NCI-H1092 treated with DMSO at 0.1 percent for 48 hours (cell line): ENCODE results near the gene NFYC.

Experiments
- DNase-seq: peaks from one replicate; lab custom pipeline; 2025; lab: John Stamatoyannopoulos, UW

NFYC gene

GRCh38 chr1:40691538-40692428 lies at the start of gene NFYC:
Gene NFYC, plus strand, starts transcription at chr1:40691704. Its CDS starts 47,140 bp downstream, at chr1:40738844.
- peak; percentile 98 for DNase-seq

DNA sequence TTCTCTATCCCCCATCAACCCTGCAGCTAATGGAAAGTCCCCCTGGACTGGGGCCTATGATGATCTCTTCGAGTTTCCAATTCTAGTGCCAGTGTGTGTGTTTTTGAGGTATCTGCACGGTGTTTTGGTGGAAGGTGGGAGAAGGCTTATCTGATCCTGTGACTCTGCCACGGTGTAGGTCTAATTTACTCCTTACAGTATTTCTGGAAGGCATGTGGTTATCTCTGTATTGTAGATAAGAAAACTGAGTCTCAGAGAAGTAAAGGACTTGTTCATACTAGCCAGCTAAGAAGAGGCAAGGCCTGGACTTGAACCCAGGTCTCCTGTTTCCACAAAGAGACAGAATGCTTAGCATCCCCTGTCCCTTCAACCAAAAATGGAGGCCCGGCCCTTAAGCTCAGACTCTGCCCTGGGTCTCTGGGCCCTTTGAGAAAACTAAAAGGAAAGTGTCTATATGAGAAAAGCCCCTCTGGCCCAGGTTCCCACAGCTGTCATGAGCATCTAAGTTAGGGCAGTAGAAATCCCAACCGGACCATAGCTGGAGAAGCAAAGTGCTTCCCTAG lies 46.3 kb upstream of the NFYC start:
- DNase-seq = no peak

DNA sequence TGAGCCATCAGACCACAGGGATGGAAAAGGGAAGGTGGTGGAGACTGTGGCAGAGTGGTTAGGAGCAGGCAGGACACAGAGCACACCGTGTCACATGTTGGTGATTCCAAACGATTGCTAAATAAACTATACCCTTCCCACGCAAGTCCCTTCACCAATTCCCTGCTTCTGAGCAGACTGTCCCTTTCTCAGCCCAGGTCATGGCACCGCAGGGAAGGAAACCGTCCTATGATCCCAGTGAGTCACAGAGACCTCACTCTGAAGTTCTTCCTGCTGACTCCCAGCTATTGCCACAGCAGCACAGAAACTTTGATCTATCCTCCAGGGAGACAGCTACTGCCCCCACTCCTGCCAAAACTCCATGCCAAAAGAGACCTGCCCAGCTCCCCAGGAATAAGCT lies 45.2 kb upstream of the NFYC start:
- DNase-seq = no peak

- DNase-seq = no peak
Observed at GRCh38 chr1:40648200-40648599, 43.3 kb upstream of the NFYC start.

DNA sequence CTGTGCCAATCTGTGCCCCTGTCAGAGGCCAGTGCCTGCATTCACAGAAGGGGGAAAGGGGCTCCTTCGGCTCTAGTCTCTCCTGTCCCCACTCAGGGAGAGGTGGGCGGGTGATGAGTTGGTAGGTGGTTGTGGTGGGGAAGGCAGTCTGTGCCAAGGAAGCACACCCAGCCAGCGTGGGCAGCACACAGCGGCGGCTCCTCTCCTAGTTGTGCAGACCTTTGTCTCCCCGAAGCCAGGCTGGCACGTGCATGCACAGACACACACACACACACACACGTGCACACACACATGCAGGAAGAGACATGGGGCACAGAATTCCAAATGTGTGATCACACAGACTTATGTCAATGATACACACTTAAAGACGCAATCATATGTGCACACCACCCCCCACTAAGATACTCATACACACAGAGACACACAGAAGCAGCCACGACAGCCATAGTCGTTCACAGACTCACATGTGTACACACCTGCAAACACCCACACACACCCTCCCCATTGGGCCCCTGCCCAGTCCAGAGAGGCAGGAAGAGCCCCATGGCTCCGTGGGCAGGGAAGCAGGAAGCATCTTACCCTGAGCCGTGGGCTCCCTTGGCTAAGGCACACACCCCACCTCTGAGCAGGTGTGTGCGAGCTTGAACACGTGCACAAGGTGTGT lies 42.4 kb upstream of the NFYC start:
- peak; percentile 39 for DNase-seq

DNA sequence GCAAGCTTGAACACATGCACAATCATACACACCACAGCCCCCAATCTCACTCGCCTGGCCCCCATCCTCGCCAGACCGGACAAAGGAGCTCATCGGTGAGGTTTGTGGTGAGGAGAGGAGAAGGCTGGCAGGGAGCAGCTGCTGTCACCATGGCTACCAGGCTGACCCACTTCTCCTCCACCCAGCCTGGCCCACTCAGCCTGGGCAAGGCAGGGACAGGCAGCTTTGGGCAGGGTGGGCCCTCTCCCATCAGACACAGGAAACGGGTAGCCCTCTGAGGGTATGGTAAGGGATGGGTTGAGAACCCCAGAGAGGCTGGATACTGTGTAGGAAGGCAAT lies 41.9 kb upstream of the NFYC start:
- peak; percentile 57 for DNase-seq

DNA sequence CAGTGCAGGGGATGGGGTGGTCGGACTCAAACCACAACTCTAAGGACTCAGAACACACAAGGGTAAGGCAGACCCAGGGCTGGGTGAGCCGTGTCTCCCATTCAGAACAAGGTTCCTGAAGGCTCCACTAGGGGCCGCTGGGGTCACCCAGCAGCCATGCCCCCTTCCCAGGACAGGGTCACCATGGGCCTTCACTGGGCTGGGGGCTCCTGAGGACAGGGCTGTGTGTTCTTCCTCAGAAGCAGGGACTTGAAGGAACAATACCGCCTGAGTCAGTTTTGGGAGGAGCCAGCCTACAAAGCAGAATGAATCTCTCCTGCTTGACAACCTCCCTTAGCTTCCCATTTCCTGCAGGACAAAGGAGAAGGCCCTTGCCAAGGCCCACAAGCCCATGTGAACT lies 41.4 kb upstream of the NFYC start:
- no peak for DNase-seq

- DNase-seq = no peak
Observed at GRCh38 chr1:40651138-40651857, 40.2 kb upstream of the NFYC start.

DNA sequence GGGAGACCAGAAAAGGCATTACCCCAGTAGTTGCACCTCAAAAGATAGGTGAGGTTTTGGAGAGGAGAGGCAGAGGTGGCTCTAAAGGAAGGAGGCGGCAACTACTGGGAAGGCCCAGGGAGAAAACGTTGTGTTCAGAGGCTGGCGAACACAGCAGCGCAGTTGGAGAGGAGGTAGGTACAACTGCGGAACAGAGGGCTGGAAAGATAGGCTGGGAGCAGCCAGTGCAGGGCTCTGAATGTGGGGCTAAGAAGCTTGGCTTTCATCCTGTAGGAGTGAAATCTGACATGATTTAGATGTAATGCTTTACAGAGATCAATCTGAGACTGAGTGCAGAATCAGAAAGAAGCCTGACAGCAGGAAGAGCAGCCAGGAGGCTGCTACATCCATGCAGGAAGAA lies 39.0 kb upstream of the NFYC start:
- DNase-seq = no peak

GRCh38 chr1:40652979-40653378 lies 38.5 kb upstream of the NFYC start:
- DNase-seq = no peak

DNA sequence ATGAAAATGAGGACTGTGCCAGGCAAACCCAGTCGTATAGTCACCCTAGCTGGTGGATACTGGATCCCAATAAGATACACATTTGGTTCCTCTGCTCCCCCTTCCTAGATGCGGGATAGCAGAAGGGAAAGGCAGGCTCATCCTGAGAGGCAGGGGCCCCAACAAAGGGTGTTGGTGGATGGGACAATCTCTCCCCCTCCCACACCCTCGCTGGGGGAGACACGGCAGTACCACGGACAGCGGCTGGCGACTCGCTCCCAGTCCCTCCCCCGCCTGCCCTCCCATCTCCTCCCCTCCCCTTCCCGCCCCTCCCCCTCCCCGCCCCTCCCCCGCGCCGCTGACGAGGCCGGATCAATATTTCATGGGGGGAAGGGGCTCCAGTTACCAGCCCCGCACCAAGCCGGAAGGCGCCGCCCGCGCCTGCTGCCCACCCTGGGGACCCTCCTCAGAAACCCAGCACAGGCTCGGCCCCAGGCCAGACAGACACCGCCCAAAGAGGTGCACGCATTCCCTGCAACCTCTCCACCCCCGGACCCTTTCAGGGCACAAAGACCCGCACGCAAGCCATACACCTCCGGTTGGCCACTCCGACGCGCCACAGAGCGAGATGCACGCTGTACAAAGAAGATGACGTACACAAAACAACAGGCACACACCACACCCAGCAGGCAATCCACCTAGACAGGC lies 37.5 kb upstream of the NFYC start:
- peak; percentile 49 for DNase-seq

DNA sequence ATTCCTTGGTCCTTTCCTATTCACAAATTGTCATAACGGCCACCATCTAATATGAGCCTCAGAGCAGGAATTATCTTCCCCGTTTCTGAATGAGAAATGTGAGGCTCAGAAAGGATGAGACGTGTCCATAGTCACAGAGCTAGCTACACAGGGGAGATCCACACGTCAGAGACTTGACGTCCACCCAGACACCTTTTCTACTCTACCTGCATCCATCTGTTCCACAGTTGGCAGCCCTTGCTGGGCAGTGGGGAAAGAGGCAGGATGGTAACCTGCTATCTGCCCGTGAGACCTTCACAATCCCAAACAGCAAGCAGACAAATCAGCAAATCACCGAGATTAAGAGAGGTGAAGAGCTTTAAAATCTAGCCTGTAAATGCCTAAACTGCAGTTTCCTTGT lies 34.5 kb upstream of the NFYC start:
- DNase-seq = no peak

- no peak for DNase-seq
Observed at GRCh38 chr1:40658751-40659648, 32.5 kb upstream of the NFYC start.

GRCh38 chr1:40659649-40659947 lies 31.9 kb upstream of the NFYC start:
- no peak for DNase-seq

DNA sequence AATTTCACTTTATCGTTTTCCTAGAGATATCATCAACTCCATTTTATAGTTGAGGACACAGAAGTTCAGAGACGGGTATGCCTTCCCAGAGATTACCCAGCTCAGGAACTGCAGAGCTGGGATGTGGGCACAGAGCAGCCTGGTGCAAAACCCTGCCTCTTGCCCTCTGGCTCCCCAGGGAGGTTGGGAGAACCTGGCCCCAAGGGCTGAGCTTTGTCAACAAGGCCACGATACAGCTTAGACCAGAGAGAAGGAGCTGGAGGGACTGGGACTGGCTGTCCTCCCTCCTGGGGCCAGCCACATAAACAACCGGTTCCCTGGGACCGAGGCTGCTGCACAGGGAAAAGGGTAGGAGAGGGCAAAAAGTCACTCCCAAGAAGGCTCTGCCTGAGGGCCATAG lies 29.8 kb upstream of the NFYC start:
- no peak for DNase-seq

DNA sequence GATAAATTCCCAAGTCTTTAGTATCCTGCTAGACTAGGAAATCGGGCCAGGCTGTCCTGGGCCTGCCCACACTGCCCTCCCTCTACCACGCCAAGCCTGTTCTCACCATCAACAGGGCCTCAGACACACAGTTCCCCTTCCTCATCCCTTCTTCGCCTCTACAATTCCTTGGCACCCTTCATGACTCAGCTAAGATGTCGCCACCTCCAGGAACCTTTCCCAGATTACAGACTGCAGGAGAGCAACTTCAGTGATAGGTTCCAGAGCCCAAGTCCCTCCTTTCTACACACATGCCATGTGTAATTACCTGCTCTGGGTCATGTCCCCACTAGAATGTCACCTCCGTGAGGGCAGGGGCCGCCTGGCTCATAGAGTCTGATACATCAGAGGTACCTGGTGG lies 29.4 kb upstream of the NFYC start:
- no peak for DNase-seq

GRCh38 chr1:40662864-40663263 lies 28.6 kb upstream of the NFYC start:
- DNase-seq = no peak

DNA sequence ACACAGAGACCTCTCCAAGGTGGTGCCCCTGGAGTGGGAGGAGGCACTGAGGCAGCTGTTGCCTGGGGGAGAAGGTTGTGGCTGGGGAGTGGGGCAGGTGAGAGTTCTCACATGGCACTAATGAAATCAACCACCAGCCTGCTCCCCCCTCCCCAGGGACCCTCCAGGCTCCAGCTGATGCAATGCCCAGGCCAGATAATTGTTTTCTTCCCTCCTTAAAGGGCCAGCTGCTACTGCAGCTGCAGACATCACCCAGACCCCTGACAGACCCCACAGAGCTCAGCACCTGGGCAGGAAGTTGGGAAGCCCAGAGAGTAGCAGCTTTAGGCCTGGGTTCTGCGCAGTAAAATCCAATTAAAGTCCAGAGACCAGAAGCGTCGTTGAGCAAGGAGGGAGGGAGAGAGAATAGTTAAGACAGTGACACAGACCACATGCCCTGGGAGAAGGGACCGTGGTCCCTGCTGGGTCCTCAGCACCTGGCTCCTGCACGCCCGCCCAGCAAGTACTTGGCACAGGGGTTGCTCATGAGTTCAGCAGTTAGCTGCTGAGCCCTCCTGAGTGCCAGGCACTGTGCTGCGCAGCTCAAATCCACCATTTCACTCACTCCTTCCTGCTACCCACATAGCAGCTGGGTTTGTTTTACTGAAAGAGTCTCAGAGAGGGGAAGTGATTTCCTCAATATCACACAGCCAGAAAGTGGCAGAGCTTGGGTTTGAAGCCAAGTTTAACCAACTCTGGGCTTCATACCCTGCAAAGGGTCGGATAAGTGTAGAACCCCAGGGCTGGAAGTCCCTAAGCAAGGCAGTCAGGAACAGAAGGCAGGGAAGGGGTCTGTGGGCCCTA lies 28.0 kb upstream of the NFYC start:
- DNase-seq = peak; percentile 62

- DNase-seq = no peak
Observed at GRCh38 chr1:40664167-40664537, 27.4 kb upstream of the NFYC start.

DNA sequence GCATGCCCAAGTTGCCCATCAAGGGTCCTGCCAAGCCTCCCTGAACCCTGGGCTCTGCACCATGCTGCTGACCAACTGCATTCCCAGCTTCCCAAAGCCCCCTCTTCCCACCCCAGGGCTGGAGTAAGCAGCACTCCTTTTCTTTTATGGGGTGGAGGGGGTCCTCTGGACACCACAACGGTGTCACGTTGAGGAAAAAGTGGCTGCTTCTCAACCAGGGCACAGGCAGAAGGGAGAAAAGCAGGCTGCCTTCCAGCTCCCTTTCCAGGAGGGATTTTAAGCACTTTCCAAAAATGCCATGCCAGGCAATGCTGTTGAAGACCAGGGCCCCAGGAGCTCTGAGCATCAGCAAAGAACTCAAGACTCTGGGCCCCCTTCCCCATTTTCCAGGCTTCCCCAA lies 26.7 kb upstream of the NFYC start:
- DNase-seq = no peak
